ENCODE results near the gene RPUSD4. TPM values are rescaled to one million over a fixed set of nuclear protein-coding genes. Genes with fewer than 3 reads are reported as not detected.

The RPUSD4 gene
- polyA plus RNA-seq, 4 donors = 11.3 to 41.2 (median 17.8) TPM

DNA sequence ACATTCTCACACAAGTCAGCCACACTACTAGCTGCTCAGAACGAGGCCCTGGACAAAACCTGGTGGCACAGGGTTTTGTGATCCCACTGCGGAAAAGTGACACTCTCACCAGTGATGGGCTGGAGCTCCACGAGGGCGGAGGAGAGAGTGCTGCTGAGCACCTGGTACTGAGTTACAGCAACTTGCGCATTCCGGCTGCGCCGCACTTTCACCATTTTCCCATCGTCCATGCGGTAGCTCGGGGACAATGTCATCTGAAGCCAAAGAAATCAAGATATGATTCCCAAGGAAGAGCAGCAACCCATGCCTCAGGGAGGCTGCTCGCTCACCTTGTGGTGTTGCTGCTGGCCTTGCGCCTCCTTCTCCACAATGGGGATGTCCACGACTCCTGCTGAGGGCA, 6.1 kb downstream of the RPUSD4 start:
- Histone ChIP-seq H3K4me3 (ENCODE audit: low read depth in 1 of 3, low read length in 3 of 3) (no peak overlapping the region), H3K27ac (ENCODE audit: low read depth in 1 of 3, low read length in 2 of 3) (no peak overlapping the region), H3K36me3 (ENCODE audit: control insufficient read depth in 3 of 3, insufficient read depth in 2 of 3, low read depth in 1 of 3, low read length in 3 of 3) (peaks cover 14 to 52% (median 16%) of the 10 kb centered on the region in 3 donors), H3K9me3 (ENCODE audit: control insufficient read depth in 2 of 2, insufficient read depth in 1 of 2, low read depth in 1 of 2, low read length in 1 of 2) (no peaks in the 10 kb centered on the region), H3K4me1 (ENCODE audit: control insufficient read depth in 3 of 3, insufficient read depth in 2 of 3, low read depth in 1 of 3, low read length in 2 of 3) (no peaks in the 10 kb centered on the region), H3K27me3 (ENCODE audit: control insufficient read depth in 3 of 3, insufficient read depth in 3 of 3, low read length in 3 of 3) (no peaks in the 10 kb centered on the region)
- DNase-seq (no peak), FAIRE-seq (no peak)
- 98% methylated on average over 14 of the region's 14 CpGs for WGBS, 3 donors

DNA sequence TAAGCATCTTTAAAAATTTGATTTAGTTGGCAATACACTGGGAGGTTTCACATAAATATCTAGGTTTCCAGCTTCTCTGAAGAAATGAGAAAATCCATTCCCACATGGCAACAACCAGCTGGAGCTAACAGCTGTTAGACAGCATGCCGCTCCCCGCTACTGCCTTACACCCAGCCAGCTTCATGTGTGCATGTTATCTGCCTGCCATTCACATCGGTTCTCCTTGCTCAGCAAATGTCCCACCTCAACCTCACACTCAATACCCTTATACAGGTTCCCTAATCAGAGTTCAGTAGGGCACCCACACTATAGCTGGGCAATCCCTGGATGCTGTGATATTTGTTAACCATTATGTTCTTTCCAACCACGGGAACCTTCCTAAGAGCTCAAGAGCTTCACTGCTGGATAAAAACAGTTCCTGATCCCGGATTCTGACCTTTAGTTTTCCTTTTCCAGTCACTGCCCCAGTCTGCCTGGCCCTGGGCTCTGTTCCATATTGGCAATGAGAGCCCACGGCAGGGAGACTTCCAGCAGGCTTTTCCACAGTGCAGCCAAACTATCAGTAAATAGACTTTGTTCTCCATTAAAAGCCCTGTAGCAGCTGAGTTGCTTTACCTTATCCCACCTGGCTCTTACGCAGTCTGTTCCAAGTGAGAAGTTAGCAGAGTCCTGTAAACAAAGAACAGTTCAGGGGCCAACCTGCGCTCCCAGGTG, 8.6 kb downstream of the RPUSD4 start:
- H3K36me3 ChIP-seq (ENCODE audit: control insufficient read depth in 3 of 3, insufficient read depth in 2 of 3, low read depth in 1 of 3, low read length in 3 of 3) = peaks cover 19 to 62% (median 23%) of the 10 kb centered on the region in 3 donors
- no peak overlapping the region for H3K27ac ChIP-seq (ENCODE audit: low read depth in 1 of 3, low read length in 2 of 3)
- H3K4me3 ChIP-seq (ENCODE audit: low read depth in 1 of 3, low read length in 3 of 3) = no peak overlapping the region
- 25 to 76% (median 40%) methylated on average over 8 of the region's 8 CpGs for WGBS, 3 donors
- DNase-seq (no peak), FAIRE-seq (no peak)
- H3K27me3 ChIP-seq (ENCODE audit: control insufficient read depth in 3 of 3, insufficient read depth in 3 of 3, low read length in 3 of 3) = no peaks in the 10 kb centered on the region
- peaks cover 1 to 9% of the 10 kb centered on the region in 2 donors for H3K9me3 ChIP-seq (ENCODE audit: control insufficient read depth in 2 of 2, insufficient read depth in 1 of 2, low read depth in 1 of 2, low read length in 1 of 2)
- H3K4me1 ChIP-seq (ENCODE audit: control insufficient read depth in 3 of 3, insufficient read depth in 2 of 3, low read depth in 1 of 3, low read length in 2 of 3) = no peaks in the 10 kb centered on the region

DNA sequence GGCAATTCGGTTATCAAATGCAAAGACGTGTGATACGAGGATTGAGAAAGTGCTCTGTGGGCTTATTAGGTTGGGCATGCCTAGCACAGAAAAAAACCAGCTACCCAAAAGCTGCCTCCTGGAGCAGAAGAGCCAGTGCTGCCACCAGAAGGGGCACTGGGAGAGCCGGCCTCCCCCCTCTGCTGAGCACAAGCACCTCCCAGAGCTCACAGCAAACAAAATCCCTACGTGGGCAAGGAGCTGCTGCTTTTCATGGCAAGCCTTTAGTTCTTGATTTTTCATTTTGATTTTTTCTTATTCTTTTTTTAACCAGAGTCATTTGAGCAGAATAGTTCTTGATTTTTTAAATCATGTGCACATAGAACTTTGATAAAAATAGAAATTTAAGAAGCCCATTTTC, 12.8 kb downstream of the RPUSD4 start:
- FAIRE-seq (no peak), DNase-seq (no peak)
- 94 to 97% (median 96%) methylated on average over 5 of the region's 5 CpGs for WGBS, 3 donors
- no peaks in the 10 kb centered on the region for H3K27me3 ChIP-seq (ENCODE audit: control insufficient read depth in 3 of 3, insufficient read depth in 3 of 3, low read length in 3 of 3)
- peaks cover 20 to 64% (median 26%) of the 10 kb centered on the region in 3 donors for H3K36me3 ChIP-seq (ENCODE audit: control insufficient read depth in 3 of 3, insufficient read depth in 2 of 3, low read depth in 1 of 3, low read length in 3 of 3)
- no peak overlapping the region for H3K27ac ChIP-seq (ENCODE audit: low read depth in 1 of 3, low read length in 2 of 3)
- no peak overlapping the region for H3K4me3 ChIP-seq (ENCODE audit: low read depth in 1 of 3, low read length in 3 of 3)
- H3K9me3 ChIP-seq (ENCODE audit: control insufficient read depth in 2 of 2, insufficient read depth in 1 of 2, low read depth in 1 of 2, low read length in 1 of 2) = peaks cover 1 to 17% of the 10 kb centered on the region in 2 donors
- H3K4me1 ChIP-seq (ENCODE audit: control insufficient read depth in 3 of 3, insufficient read depth in 2 of 3, low read depth in 1 of 3, low read length in 2 of 3) = no peaks in the 10 kb centered on the region

GRCh38 chr11:126197277-126197939, 14.0 kb downstream of the RPUSD4 start:
- H3K36me3 ChIP-seq (ENCODE audit: control insufficient read depth in 3 of 3, insufficient read depth in 2 of 3, low read depth in 1 of 3, low read length in 3 of 3) = peaks cover 18 to 63% (median 22%) of the 10 kb centered on the region in 3 donors
- no peaks in the 10 kb centered on the region for H3K4me1 ChIP-seq (ENCODE audit: control insufficient read depth in 3 of 3, insufficient read depth in 2 of 3, low read depth in 1 of 3, low read length in 2 of 3)
- H3K27me3 ChIP-seq (ENCODE audit: control insufficient read depth in 3 of 3, insufficient read depth in 3 of 3, low read length in 3 of 3) = no peaks in the 10 kb centered on the region
- peaks cover 1 to 17% of the 10 kb centered on the region in 2 donors for H3K9me3 ChIP-seq (ENCODE audit: control insufficient read depth in 2 of 2, insufficient read depth in 1 of 2, low read depth in 1 of 2, low read length in 1 of 2)
- H3K4me3 ChIP-seq (ENCODE audit: low read depth in 1 of 3, low read length in 3 of 3) = no peak overlapping the region
- no peak for DNase-seq
- 88 to 95% (median 94%) methylated on average over 7 of the region's 7 CpGs for WGBS, 3 donors
- FAIRE-seq = no peak
- no peak overlapping the region for H3K27ac ChIP-seq (ENCODE audit: low read depth in 1 of 3, low read length in 2 of 3)

DNA sequence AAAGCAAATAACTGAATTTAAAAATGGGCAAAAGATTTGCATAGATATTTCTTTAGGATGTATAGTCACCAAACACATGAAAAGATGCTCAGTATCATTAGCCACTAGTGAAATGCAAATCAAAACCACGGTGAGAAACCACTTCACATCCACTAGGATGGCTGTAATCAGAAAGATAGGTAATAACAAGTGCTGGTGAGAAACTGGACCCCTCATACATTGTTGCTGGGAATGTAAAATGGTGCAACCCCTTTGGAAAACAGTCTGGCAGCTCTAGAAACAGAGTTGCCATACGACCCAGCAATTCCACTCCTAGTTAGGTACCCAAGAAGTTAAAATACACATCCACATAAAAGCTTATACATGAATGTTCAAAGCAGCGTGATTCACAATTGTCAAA, 16.3 kb downstream of the RPUSD4 start:
- H3K4me3 ChIP-seq (ENCODE audit: low read depth in 1 of 3, low read length in 3 of 3) = no peak overlapping the region
- no peak for FAIRE-seq
- H3K27me3 ChIP-seq (ENCODE audit: control insufficient read depth in 3 of 3, insufficient read depth in 3 of 3, low read length in 3 of 3) = no peaks in the 10 kb centered on the region
- H3K9me3 ChIP-seq (ENCODE audit: control insufficient read depth in 2 of 2, insufficient read depth in 1 of 2, low read depth in 1 of 2, low read length in 1 of 2) = peaks cover 1 to 17% of the 10 kb centered on the region in 2 donors
- no peak overlapping the region for H3K27ac ChIP-seq (ENCODE audit: low read depth in 1 of 3, low read length in 2 of 3)
- WGBS, 3 donors = 88 to 96% (median 95%) methylated on average over 3 of the region's 3 CpGs
- no peak for DNase-seq
- H3K4me1 ChIP-seq (ENCODE audit: control insufficient read depth in 3 of 3, insufficient read depth in 2 of 3, low read depth in 1 of 3, low read length in 2 of 3) = peaks cover 0 to 3% (median 0%) of the 10 kb centered on the region in 3 donors
- peaks cover 11 to 71% (median 14%) of the 10 kb centered on the region in 3 donors for H3K36me3 ChIP-seq (ENCODE audit: control insufficient read depth in 3 of 3, insufficient read depth in 2 of 3, low read depth in 1 of 3, low read length in 3 of 3)

GRCh38 chr11:126194121-126194543, 17.3 kb downstream of the RPUSD4 start:
- no peak overlapping the region for H3K27ac ChIP-seq (ENCODE audit: low read depth in 1 of 3, low read length in 2 of 3)
- H3K27me3 ChIP-seq (ENCODE audit: control insufficient read depth in 3 of 3, insufficient read depth in 3 of 3, low read length in 3 of 3) = no peaks in the 10 kb centered on the region
- peaks cover 1 to 17% of the 10 kb centered on the region in 2 donors for H3K9me3 ChIP-seq (ENCODE audit: control insufficient read depth in 2 of 2, insufficient read depth in 1 of 2, low read depth in 1 of 2, low read length in 1 of 2)
- H3K4me3 ChIP-seq (ENCODE audit: low read depth in 1 of 3, low read length in 3 of 3) = no peak overlapping the region
- peaks cover 0 to 13% (median 0%) of the 10 kb centered on the region in 3 donors for H3K4me1 ChIP-seq (ENCODE audit: control insufficient read depth in 3 of 3, insufficient read depth in 2 of 3, low read depth in 1 of 3, low read length in 2 of 3)
- H3K36me3 ChIP-seq (ENCODE audit: control insufficient read depth in 3 of 3, insufficient read depth in 2 of 3, low read depth in 1 of 3, low read length in 3 of 3) = peaks cover 11 to 72% (median 12%) of the 10 kb centered on the region in 3 donors
- WGBS, 3 donors = 47 to 51% (median 49%) methylated on average over 9 of the region's 9 CpGs
- peak; percentile 47 to 68 for DNase-seq
- FAIRE-seq = no peak

- DNase-seq = no peak
- peaks cover 5 to 73% (median 11%) of the 10 kb centered on the region in 3 donors for H3K36me3 ChIP-seq (ENCODE audit: control insufficient read depth in 3 of 3, insufficient read depth in 2 of 3, low read depth in 1 of 3, low read length in 3 of 3)
- no peak for FAIRE-seq
- no peak overlapping the region for H3K4me3 ChIP-seq (ENCODE audit: low read depth in 1 of 3, low read length in 3 of 3)
- WGBS, 3 donors = 92 to 95% (median 92%) methylated on average over 16 of the region's 16 CpGs
- peaks cover 0 to 13% (median 0%) of the 10 kb centered on the region in 3 donors for H3K4me1 ChIP-seq (ENCODE audit: control insufficient read depth in 3 of 3, insufficient read depth in 2 of 3, low read depth in 1 of 3, low read length in 2 of 3)
- no peaks in the 10 kb centered on the region for H3K27me3 ChIP-seq (ENCODE audit: control insufficient read depth in 3 of 3, insufficient read depth in 3 of 3, low read length in 3 of 3)
- peaks cover 0 to 11% of the 10 kb centered on the region in 2 donors for H3K9me3 ChIP-seq (ENCODE audit: control insufficient read depth in 2 of 2, insufficient read depth in 1 of 2, low read depth in 1 of 2, low read length in 1 of 2)
- H3K27ac ChIP-seq (ENCODE audit: low read depth in 1 of 3, low read length in 2 of 3) = no peak overlapping the region
These were observed 18.4 kb downstream of the RPUSD4 start for GRCh38 chr11:126193038-126193478.

DNA sequence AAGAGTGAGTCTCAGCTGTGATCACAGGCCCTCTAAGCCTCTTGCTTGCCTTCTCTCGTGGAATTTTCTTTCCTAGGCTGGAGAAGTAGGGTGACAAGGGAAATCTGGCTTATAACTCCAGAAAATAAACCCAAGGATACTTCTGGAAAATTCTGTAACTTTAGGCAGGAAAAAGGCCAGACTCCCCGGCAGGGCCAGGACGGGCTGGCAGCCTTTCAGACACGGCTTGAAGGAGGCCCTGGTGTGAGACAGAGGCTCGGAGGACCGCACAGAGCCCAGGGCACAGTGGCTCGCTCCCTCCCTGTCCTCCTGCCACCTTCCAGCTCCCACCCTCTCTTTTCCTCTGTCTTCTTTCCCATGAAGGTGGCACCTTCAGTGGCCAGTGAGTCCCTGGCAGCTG, 19.1 kb downstream of the RPUSD4 start:
- Histone ChIP-seq H3K36me3 (ENCODE audit: control insufficient read depth in 3 of 3, insufficient read depth in 2 of 3, low read depth in 1 of 3, low read length in 3 of 3) (peaks cover 1 to 71% (median 4%) of the 10 kb centered on the region in 3 donors), H3K9me3 (ENCODE audit: control insufficient read depth in 2 of 2, insufficient read depth in 1 of 2, low read depth in 1 of 2, low read length in 1 of 2) (peaks cover 0 to 4% of the 10 kb centered on the region in 2 donors), H3K27ac (ENCODE audit: low read depth in 1 of 3, low read length in 2 of 3) (no peak overlapping the region), H3K4me1 (ENCODE audit: control insufficient read depth in 3 of 3, insufficient read depth in 2 of 3, low read depth in 1 of 3, low read length in 2 of 3) (peaks cover 0 to 13% (median 0%) of the 10 kb centered on the region in 3 donors), H3K4me3 (ENCODE audit: low read depth in 1 of 3, low read length in 3 of 3) (no peak overlapping the region), H3K27me3 (ENCODE audit: control insufficient read depth in 3 of 3, insufficient read depth in 3 of 3, low read length in 3 of 3) (no peaks in the 10 kb centered on the region)
- WGBS, 3 donors = 93 to 96% (median 95%) methylated on average over 7 of the region's 7 CpGs
- no peak for FAIRE-seq
- no peak for DNase-seq

All from small intestine (tissue), 7 donors.